ENCODE results near the gene TMEM131L. TPM values are rescaled to one million over a fixed set of nuclear protein-coding genes. Genes with fewer than 3 reads are reported as not detected.

The TMEM131L gene
- total RNA-seq, 1 experiment from 2014 or later: 19.7 TPM

- DNase-seq (ENCODE audit: low read depth, low spot score) (no peak), ATAC-seq (no peak)
- no peaks in the 10 kb centered on the region for H4K20me1 ChIP-seq (ENCODE audit: insufficient read depth)
- ChIA-PET RAD21 (ENCODE audit: low non-redundant PET in 1 of 2, low total read pairs in 2 of 2, uncharacterized antibody in 2 of 2, unreplicated experiment in 2 of 2) (no interaction called here), CTCF (no interaction called here), POLR2A (no interaction called here)
- H3K4me1 ChIP-seq (ENCODE audit: control insufficient read depth in 1 of 2, insufficient read depth in 2 of 2, low read length in 2 of 2): no peaks in the 10 kb centered on the region
- H3K27me3 ChIP-seq (ENCODE audit: insufficient read depth, low read length): no peaks in the 10 kb centered on the region
- H3K9ac ChIP-seq (ENCODE audit: low read length): no peak overlapping the region
- TF ChIP-seq SRF (IDR thresholded peaks at IDR 0.05; ENCODE audit: low read depth) (no peak), YY1 (IDR thresholded peaks at IDR 0.05; ENCODE audit: extremely low read depth, insufficient replicate concordance, low read depth, low read length) (no peak), ZBTB33 (IDR thresholded peaks at IDR 0.05; ENCODE audit: extremely low read depth, insufficient replicate concordance, low read length) (no peak), POLR2A (IDR thresholded peaks at IDR 0.05; ENCODE audit: borderline replicate concordance, extremely low read depth, insufficient read depth, insufficient read length) (no peak), FOSL1 (IDR thresholded peaks at IDR 0.05; ENCODE audit: low read depth) (no peak), POLR2AphosphoS5 (IDR thresholded peaks at IDR 0.05; ENCODE audit: low read depth, low read length) (no peak), CBX3 (IDR thresholded peaks at IDR 0.05; ENCODE audit: low read depth) (no peak), CTCF (IDR thresholded peaks at IDR 0.05 in 2 of 3, conservative IDR thresholded peaks at IDR 0.05 in 1 of 3; ENCODE audit: borderline replicate concordance in 1 of 3, insufficient read depth in 1 of 3, low read depth in 2 of 3, low read length in 2 of 3) (no peak), EZH2 (IDR thresholded peaks at IDR 0.05) (no peak), ATF3 (IDR thresholded peaks at IDR 0.05) (no peak), TCF7L2 (IDR thresholded peaks at IDR 0.05; ENCODE audit: borderline replicate concordance, extremely low read depth, insufficient read depth, insufficient read length) (no peak), SIN3A (IDR thresholded peaks at IDR 0.05; ENCODE audit: low read depth) (no peak), ZFX (IDR thresholded peaks at IDR 0.05) (no peak), REST (IDR thresholded peaks at IDR 0.05; ENCODE audit: low read depth) (no peak)
- TF ChIP-seq, protein P1, sequence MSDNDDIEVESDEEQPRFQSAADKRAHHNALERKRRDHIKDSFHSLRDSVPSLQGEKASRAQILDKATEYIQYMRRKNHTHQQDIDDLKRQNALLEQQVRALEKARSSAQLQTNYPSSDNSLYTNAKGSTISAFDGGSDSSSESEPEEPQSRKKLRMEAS (IDR thresholded peaks at IDR 0.05): no peak
- no peaks in the 10 kb centered on the region for H3K9me3 ChIP-seq (ENCODE audit: control insufficient read depth in 1 of 2, insufficient read depth in 1 of 2, low read depth in 1 of 2, low read length in 2 of 2)
- H3K27ac ChIP-seq (ENCODE audit: low read depth, low read length): no peak overlapping the region
- H3K4me2 ChIP-seq (ENCODE audit: low read length): no peak overlapping the region
- H3K36me3 ChIP-seq (ENCODE audit: control insufficient read depth in 1 of 2, insufficient read depth in 2 of 2, low read length in 2 of 2): no peaks in the 10 kb centered on the region
- H3K79me2 ChIP-seq (ENCODE audit: insufficient read depth, low read length): peaks cover 13% of the 10 kb centered on the region
- intact Hi-C loops (cut with micrococcal nuclease): no loop called here
- no peak overlapping the region for H2AFZ ChIP-seq (ENCODE audit: low read depth, low read length, poor library complexity, severe bottlenecking)
- no peak overlapping the region for H3K4me3 ChIP-seq (replicated peaks in 1 of 2; ENCODE audit: low read depth in 1 of 2, low read length in 2 of 2)
- no TSS peak for BruUV-seq (replicated peaks)
- no peaks in the 10 kb centered on the region for H3K9me2 ChIP-seq (ENCODE audit: insufficient read depth)
Measured at GRCh38 chr4:153523941-153524386, 57.8 kb downstream of the TMEM131L start.
